ENCODE data around the gene PIGP. TPM values are rescaled to one million over a fixed set of nuclear protein-coding genes. Genes with fewer than 3 reads are reported as not detected.
A peak's percentile ranks its signal among the peaks of the same experiment; 100 is the strongest.

The PIGP gene
- total and polyA plus RNA-seq, 9 of the 15 experiments (the other 6 are each of a cell fraction or from before 2014, with no cell fraction given), result 18.3 to 122 (median 35.6) TPM

DNA sequence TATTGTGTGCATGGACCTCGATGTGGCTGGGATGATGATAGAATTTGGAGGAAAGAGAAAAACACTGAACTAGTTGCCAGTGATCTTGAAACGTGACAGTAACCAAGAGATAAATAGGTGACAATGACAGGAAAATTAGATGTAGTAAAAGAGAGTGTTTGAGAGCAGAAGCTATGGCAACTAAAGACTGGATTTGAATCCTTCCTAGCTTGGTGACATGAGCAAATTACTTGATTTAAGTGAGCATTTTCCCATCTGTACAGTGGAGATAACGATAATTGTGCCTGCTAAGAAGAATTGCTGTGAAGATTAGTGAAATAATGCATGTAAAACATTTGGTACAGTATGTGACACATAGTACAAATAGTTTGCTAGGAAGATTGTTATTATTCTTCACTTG, 12.9 kb upstream of the PIGP start (continued):
- TF ChIP-seq JUND (IDR thresholded peaks at IDR 0.05; ENCODE audit: borderline replicate concordance, low read depth, low read length) (no peak), JUND (tag; IDR thresholded peaks at IDR 0.05; ENCODE audit: borderline replicate concordance, low read depth, low read length) (no peak), NR2F6 (CRISPR knock-in tag; IDR thresholded peaks at IDR 0.05) (no peak), ZNF217 (CRISPR knock-in tag; IDR thresholded peaks at IDR 0.05) (no peak), PHB (CRISPR knock-in tag; IDR thresholded peaks at IDR 0.05) (no peak), GATAD2A (IDR thresholded peaks at IDR 0.05) (no peak), TARDBP (IDR thresholded peaks at IDR 0.05) (no peak), PHF20 (IDR thresholded peaks at IDR 0.05; ENCODE audit: partially characterized antibody) (no peak), SMARCA5 (IDR thresholded peaks at IDR 0.05) (peak; percentile 30; the same call in 1 of the 2 replicates), SIX5 (IDR thresholded peaks at IDR 0.05; ENCODE audit: borderline replicate concordance in 1 of 2, insufficient read depth in 1 of 2, low read depth in 1 of 2, low read length in 2 of 2) (no peak), CBX1 (IDR thresholded peaks at IDR 0.05; ENCODE audit: low read depth) (no peak), ARID2 (IDR thresholded peaks at IDR 0.05) (no peak), WHSC1 (IDR thresholded peaks at IDR 0.05; ENCODE audit: low read length) (no peak), ZKSCAN3 (CRISPR knock-in tag; IDR thresholded peaks at IDR 0.05) (no peak), ZNF583 (CRISPR knock-in tag; IDR thresholded peaks at IDR 0.05) (no peak), FOXJ2 (tag; IDR thresholded peaks at IDR 0.05) (no peak), PHTF2 (CRISPR knock-in tag; IDR thresholded peaks at IDR 0.05) (no peak), ASH1L (IDR thresholded peaks at IDR 0.05; ENCODE audit: borderline replicate concordance, low read depth, partially characterized antibody) (no peak)
- TF ChIP-seq, protein P1, sequence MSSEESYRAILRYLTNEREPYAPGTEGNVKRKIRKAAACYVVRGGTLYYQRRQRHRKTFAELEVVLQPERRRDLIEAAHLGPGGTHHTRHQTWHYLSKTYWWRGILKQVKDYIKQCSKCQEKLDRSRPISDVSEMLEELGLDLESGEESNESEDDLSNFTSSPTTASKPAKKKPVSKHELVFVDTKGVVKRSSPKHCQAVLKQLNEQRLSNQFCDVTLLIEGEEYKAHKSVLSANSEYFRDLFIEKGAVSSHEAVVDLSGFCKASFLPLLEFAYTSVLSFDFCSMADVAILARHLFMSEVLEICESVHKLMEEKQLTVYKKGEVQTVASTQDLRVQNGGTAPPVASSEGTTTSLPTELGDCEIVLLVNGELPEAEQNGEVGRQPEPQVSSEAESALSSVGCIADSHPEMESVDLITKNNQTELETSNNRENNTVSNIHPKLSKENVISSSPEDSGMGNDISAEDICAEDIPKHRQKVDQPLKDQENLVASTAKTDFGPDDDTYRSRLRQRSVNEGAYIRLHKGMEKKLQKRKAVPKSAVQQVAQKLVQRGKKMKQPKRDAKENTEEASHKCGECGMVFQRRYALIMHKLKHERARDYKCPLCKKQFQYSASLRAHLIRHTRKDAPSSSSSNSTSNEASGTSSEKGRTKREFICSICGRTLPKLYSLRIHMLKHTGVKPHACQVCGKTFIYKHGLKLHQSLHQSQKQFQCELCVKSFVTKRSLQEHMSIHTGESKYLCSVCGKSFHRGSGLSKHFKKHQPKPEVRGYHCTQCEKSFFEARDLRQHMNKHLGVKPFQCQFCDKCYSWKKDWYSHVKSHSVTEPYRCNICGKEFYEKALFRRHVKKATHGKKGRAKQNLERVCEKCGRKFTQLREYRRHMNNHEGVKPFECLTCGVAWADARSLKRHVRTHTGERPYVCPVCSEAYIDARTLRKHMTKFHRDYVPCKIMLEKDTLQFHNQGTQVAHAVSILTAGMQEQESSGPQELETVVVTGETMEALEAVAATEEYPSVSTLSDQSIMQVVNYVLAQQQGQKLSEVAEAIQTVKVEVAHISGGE (CRISPR knock-in tag; IDR thresholded peaks at IDR 0.05), result peak in 1 of 3 experiments; percentile 22; a peak in 1 of 6 replicates
- TF ChIP-seq, protein P2, sequence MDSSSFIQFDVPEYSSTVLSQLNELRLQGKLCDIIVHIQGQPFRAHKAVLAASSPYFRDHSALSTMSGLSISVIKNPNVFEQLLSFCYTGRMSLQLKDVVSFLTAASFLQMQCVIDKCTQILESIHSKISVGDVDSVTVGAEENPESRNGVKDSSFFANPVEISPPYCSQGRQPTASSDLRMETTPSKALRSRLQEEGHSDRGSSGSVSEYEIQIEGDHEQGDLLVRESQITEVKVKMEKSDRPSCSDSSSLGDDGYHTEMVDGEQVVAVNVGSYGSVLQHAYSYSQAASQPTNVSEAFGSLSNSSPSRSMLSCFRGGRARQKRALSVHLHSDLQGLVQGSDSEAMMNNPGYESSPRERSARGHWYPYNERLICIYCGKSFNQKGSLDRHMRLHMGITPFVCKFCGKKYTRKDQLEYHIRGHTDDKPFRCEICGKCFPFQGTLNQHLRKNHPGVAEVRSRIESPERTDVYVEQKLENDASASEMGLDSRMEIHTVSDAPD (CRISPR knock-in tag; IDR thresholded peaks at IDR 0.05), result no peak
- TF ChIP-seq, protein P3, sequence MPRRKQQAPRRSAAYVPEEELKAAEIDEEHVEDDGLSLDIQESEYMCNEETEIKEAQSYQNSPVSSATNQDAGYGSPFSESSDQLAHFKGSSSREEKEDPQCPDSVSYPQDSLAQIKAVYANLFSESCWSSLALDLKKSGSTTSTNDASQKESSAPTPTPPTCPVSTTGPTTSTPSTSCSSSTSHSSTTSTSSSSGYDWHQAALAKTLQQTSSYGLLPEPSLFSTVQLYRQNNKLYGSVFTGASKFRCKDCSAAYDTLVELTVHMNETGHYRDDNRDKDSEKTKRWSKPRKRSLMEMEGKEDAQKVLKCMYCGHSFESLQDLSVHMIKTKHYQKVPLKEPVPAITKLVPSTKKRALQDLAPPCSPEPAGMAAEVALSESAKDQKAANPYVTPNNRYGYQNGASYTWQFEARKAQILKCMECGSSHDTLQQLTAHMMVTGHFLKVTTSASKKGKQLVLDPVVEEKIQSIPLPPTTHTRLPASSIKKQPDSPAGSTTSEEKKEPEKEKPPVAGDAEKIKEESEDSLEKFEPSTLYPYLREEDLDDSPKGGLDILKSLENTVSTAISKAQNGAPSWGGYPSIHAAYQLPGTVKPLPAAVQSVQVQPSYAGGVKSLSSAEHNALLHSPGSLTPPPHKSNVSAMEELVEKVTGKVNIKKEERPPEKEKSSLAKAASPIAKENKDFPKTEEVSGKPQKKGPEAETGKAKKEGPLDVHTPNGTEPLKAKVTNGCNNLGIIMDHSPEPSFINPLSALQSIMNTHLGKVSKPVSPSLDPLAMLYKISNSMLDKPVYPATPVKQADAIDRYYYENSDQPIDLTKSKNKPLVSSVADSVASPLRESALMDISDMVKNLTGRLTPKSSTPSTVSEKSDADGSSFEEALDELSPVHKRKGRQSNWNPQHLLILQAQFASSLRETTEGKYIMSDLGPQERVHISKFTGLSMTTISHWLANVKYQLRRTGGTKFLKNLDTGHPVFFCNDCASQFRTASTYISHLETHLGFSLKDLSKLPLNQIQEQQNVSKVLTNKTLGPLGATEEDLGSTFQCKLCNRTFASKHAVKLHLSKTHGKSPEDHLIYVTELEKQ (CRISPR knock-in tag; IDR thresholded peaks at IDR 0.05), result no peak
- TF ChIP-seq, protein P4, sequence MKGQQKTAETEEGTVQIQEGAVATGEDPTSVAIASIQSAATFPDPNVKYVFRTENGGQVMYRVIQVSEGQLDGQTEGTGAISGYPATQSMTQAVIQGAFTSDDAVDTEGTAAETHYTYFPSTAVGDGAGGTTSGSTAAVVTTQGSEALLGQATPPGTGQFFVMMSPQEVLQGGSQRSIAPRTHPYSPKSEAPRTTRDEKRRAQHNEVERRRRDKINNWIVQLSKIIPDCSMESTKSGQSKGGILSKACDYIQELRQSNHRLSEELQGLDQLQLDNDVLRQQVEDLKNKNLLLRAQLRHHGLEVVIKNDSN (CRISPR knock-in tag; IDR thresholded peaks at IDR 0.05), result no peak

Data from K562 (cell line).